Activated CD8-positive, alpha-beta memory T cell treated with anti-CD3 and anti-CD28 coated beads, Interleukin-2, amount 50 U/mL, for 48 hours (primary cell): ENCODE measurements around the gene TMEM121B.
"Not testable (repeated sequence)": the region's sequence is repeated elsewhere in the genome, so short reads cannot be mapped to it uniquely, and the experiment has no call there.

Experiments
- DNase-seq: peaks from one replicate; pipeline ENCODE4 v3.0.0-alpha.2; 2020

Gene TMEM121B

GRCh38 chr22:17121233-17122195 is at the start of gene TMEM121B:
Gene TMEM121B (minus strand): TSS chr22:17121360. CDS start chr22:17121127, 233 bp downstream.
- DNase-seq, result peak; percentile 61

GRCh38 chr22:17167486-17167885 is 46.3 kb upstream of the TMEM121B start:
- DNase-seq, result no peak

GRCh38 chr22:17164392-17165024 is 43.3 kb upstream of the TMEM121B start:
- no peak for DNase-seq

- no peak for DNase-seq
Measured at GRCh38 chr22:17162731-17163130, 41.6 kb upstream of the TMEM121B start.

GRCh38 chr22:17161991-17162390 is 40.8 kb upstream of the TMEM121B start:
- no peak for DNase-seq

GRCh38 chr22:17159504-17159951 is 38.4 kb upstream of the TMEM121B start:
- DNase-seq, result peak; percentile 86

- peak; percentile 94 for DNase-seq
Measured at GRCh38 chr22:17158568-17159503, 37.7 kb upstream of the TMEM121B start, which contains the start of gene HDHD5. Gene HDHD5 (minus strand): TSS chr22:17159277. CDS start chr22:17159251, 26 bp downstream.

GRCh38 chr22:17158176-17158567 is 37.0 kb upstream of the TMEM121B start:
- no peak for DNase-seq

- DNase-seq, result no peak
Measured at GRCh38 chr22:17157714-17158113, 36.6 kb upstream of the TMEM121B start.

GRCh38 chr22:17155941-17156340 is 34.8 kb upstream of the TMEM121B start:
- no peak for DNase-seq

GRCh38 chr22:17152971-17153370 is 31.8 kb upstream of the TMEM121B start:
- DNase-seq, result no peak

- DNase-seq, result no peak
Measured at GRCh38 chr22:17152340-17152739, 31.2 kb upstream of the TMEM121B start.

GRCh38 chr22:17149076-17149815 is 28.1 kb upstream of the TMEM121B start:
- no peak for DNase-seq

GRCh38 chr22:17147458-17147857 is 26.3 kb upstream of the TMEM121B start:
- DNase-seq, result not testable (repeated sequence)

GRCh38 chr22:17145021-17145680 is 24.0 kb upstream of the TMEM121B start:
- no peak for DNase-seq

- DNase-seq, result no peak
Measured at GRCh38 chr22:17143826-17144225, 22.7 kb upstream of the TMEM121B start.

- DNase-seq, result no peak
Measured at GRCh38 chr22:17143101-17143500, 21.9 kb upstream of the TMEM121B start.

GRCh38 chr22:17140826-17141766 is 19.9 kb upstream of the TMEM121B start:
- DNase-seq, result no peak

- no peak for DNase-seq
Measured at GRCh38 chr22:17140022-17140421, 18.9 kb upstream of the TMEM121B start.

GRCh38 chr22:17138513-17138912 is 17.4 kb upstream of the TMEM121B start:
- DNase-seq, result no peak
